Sigmoid colon (tissue), 7 donors: ENCODE data around the gene C2CD4C. TPM values are rescaled to one million over a fixed set of nuclear protein-coding genes. Genes with fewer than 3 reads are reported as not detected.
"Not testable (repeated sequence)": the region's sequence is repeated elsewhere in the genome, so short reads cannot be mapped to it uniquely, and the experiment has no call there.

Source experiments
- DNase-seq: peaks from one replicate; pipeline ENCODE4 v3.0.0-alpha.2; 2019
- H3K27ac ChIP-seq, 4 donors: fragments of 200-600 bp; sonication (generic); one replicate each; pipeline ENCODE4 v1.5.1; 2016 to 2019; ENCODE audit warnings: mild to moderate bottlenecking in 1 of 4
- H3K27me3 ChIP-seq, 3 donors: fragments of 200-600 bp; sonication (generic); one replicate each; pipeline ENCODE4 v1.5.1; 2019; ENCODE audit warnings: mild to moderate bottlenecking in 1 of 3
- H3K36me3 ChIP-seq, 4 donors: fragments of 200-600 bp; sonication (generic); one replicate each; pipeline ENCODE4 v1.5.1; 2016 to 2019
- H3K4me1 ChIP-seq, 4 donors: fragments of 200-600 bp; sonication (generic); one replicate each; pipeline ENCODE4 v1.5.1; 2017 to 2019
- H3K4me3 ChIP-seq, 4 donors: fragments of 200-600 bp; sonication (generic); one replicate each; pipeline ENCODE4 v1.5.1; 2017 to 2019; ENCODE audit warnings: mild to moderate bottlenecking in 2 of 4, moderate library complexity in 1 of 4
- H3K9me3 ChIP-seq, 4 donors: fragments of 200-600 bp in 3 of 4; sonication (generic) in 3 of 4; one replicate each; pipeline versions ENCODE4 v1.5.1 to v1.6.1; 2013 to 2019
- EP300 ChIP-seq, 4 donors: sonication (generic); formaldehyde crosslinking; IDR thresholded peaks; one replicate each; pipeline ENCODE4 v1.6.1; 2017; ENCODE audit warnings: antibody characterized with exemption in 4 of 4
- POLR2A ChIP-seq, 2 donors: fragments of 450-650 bp; IDR thresholded peaks; one replicate each; pipeline ENCODE4 v1.6.1; 2016; ENCODE audit warnings: antibody characterized with exemption in 2 of 2, mild to moderate bottlenecking in 2 of 2, moderate library complexity in 2 of 2
- POLR2AphosphoS5 ChIP-seq, 4 donors: sonication (generic); formaldehyde crosslinking; IDR thresholded peaks; one replicate each; pipeline ENCODE4 v1.6.1; 2017; ENCODE audit warnings: antibody characterized with exemption in 4 of 4
- WGBS, 2 donors: extraction: QIAGEN DNeasy Blood & Tissue Kit; methylation state at CpG; one replicate each; pipeline ENCODE4 v1.1.7; 2013; 5-methylcytosine and 5-hydroxymethylcytosine counted together
- intact Hi-C: fragments of 100-400 bp; cut with DNase I; formaldehyde crosslinking; loops from one replicate; pipeline ENCODE4 v1.15.1; 2023
- polyA plus RNA-seq, 3 donors: library from polyadenylated mRNA; stranded (reverse); fragments of 200-250 nt; gene quantifications; one replicate each; pipeline ENCODE4 v1.2.3, GENCODE V29; 2013
- total RNA-seq, 4 donors: library from RNA; depleted of rRNA; stranded (reverse); fragments of >200 nt; gene quantifications; one replicate each; pipeline ENCODE4 v1.1.0, GENCODE V29; 2016
- TF ChIP-seq, protein P1 (sequence below), 4 experiments: fragments of 450-650 bp in 3 of 4; fragments of 200-600 bp in 1 of 4; IDR thresholded peaks; one replicate each; pipeline ENCODE4 v1.5.1; 2016 to 2019; ENCODE audit warnings: antibody characterized with exemption in 4 of 4, mild to moderate bottlenecking in 3 of 4, moderate library complexity in 2 of 4
- donor health status: healthy with polysubstance abuse.
- donor health status: Bipolar disorder and iron deficiency.
- donor health status: healthy.

C2CD4C gene
- total and polyA plus RNA-seq, 7 donors = under 0.01 to 1.2 (median 0.76) TPM; not detected in 1

- TF ChIP-seq, protein P1, sequence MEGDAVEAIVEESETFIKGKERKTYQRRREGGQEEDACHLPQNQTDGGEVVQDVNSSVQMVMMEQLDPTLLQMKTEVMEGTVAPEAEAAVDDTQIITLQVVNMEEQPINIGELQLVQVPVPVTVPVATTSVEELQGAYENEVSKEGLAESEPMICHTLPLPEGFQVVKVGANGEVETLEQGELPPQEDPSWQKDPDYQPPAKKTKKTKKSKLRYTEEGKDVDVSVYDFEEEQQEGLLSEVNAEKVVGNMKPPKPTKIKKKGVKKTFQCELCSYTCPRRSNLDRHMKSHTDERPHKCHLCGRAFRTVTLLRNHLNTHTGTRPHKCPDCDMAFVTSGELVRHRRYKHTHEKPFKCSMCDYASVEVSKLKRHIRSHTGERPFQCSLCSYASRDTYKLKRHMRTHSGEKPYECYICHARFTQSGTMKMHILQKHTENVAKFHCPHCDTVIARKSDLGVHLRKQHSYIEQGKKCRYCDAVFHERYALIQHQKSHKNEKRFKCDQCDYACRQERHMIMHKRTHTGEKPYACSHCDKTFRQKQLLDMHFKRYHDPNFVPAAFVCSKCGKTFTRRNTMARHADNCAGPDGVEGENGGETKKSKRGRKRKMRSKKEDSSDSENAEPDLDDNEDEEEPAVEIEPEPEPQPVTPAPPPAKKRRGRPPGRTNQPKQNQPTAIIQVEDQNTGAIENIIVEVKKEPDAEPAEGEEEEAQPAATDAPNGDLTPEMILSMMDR (IDR thresholded peaks at IDR 0.05) = no peak
- TF ChIP-seq EP300 (IDR thresholded peaks at IDR 0.05) = no peak
- no peak for TF ChIP-seq POLR2A (IDR thresholded peaks at IDR 0.05)
- no peak for TF ChIP-seq POLR2AphosphoS5 (IDR thresholded peaks at IDR 0.05)
- Histone ChIP-seq H3K4me1 (peaks cover 0 to 13% (median 11%) of the 10 kb centered on the region in 4 donors), H3K27ac (no peak overlapping the region), H3K4me3 (no peak overlapping the region), H3K9me3 (no peaks in the 10 kb centered on the region), H3K36me3 (peaks cover 0 to 7% (median 0%) of the 10 kb centered on the region in 4 donors), H3K27me3 (peaks cover 12 to 34% (median 32%) of the 10 kb centered on the region in 3 donors)
- 67 to 82% methylated on average over 15 of the region's 15 CpGs for WGBS, 2 donors
- no peak for DNase-seq
- intact Hi-C loops = no loop called here
Measured at GRCh38 chr19:413756-414420, 4.9 kb upstream of the C2CD4C start.

DNA sequence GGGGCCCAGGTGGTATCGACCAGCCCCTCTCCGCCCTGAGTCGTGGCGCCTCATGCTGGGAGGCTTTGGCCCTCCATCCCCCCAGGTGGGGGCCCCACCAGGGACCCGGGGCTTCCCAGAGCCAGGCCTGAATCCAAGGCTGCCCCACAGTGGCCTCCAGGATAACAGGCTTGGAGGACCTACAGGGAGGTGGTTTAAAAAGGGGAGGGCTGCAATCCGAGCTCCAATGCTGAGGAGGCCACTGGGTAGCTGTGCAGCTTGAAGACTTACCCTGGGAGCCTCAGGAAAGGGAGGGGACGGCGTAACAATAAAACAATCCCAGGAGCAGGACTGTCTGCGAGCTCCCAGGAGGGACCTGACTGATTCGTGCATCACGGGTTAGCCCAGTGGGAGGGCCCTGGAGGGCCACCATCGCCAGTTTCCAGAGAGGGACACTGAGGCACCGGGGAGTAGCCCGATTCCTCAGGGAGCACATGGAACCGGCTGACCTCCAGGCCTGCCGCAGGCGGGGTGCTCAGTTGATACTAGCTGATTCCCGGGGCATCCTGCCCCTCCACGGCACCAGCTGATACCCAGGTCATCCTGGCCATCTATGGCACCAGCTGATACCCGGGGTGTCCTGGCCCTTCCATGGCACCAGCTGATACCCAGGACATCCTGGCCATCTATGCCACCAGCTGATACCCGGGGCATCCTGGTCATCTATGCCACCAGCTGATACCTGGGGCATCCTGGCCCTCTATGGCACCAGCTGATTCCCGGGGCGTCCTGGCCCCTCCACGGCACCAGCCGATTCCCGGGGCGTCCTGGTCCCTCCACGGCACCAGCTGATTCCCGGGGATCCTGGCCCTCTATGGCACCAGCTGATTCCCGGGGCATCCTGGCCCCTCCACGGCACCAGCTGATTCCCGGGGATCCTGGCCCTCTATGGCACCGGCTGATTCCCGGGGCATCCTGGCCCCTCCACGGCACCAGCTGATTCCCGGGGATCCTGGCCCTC is 3.7 kb upstream of the C2CD4C start:
- Histone ChIP-seq H3K27ac (no peak overlapping the region), H3K4me3 (no peak overlapping the region), H3K27me3 (peaks cover 25 to 46% (median 44%) of the 10 kb centered on the region in 3 donors), H3K9me3 (no peaks in the 10 kb centered on the region), H3K36me3 (peaks cover 0 to 7% (median 0%) of the 10 kb centered on the region in 4 donors), H3K4me1 (peaks cover 0 to 24% (median 21%) of the 10 kb centered on the region in 4 donors)
- WGBS, 2 donors = 49 to 54% methylated on average over 36 of the region's 36 CpGs
- DNase-seq = no peak
- TF ChIP-seq POLR2AphosphoS5 (IDR thresholded peaks at IDR 0.05) = no peak
- TF ChIP-seq POLR2A (IDR thresholded peaks at IDR 0.05) = no peak
- no peak for TF ChIP-seq EP300 (IDR thresholded peaks at IDR 0.05)
- TF ChIP-seq, protein P1 (IDR thresholded peaks at IDR 0.05) = no peak
- intact Hi-C loops = no loop called here

GRCh38 chr19:411723-412355 is 2.9 kb upstream of the C2CD4C start:
- intact Hi-C loops = no loop called here
- DNase-seq = no peak
- Histone ChIP-seq H3K9me3 (no peaks in the 10 kb centered on the region), H3K4me3 (no peak overlapping the region), H3K27ac (no peak overlapping the region), H3K36me3 (peaks cover 0 to 4% (median 0%) of the 10 kb centered on the region in 4 donors), H3K27me3 (peaks cover 28 to 54% (median 53%) of the 10 kb centered on the region in 3 donors), H3K4me1 (peaks cover 0 to 24% (median 21%) of the 10 kb centered on the region in 4 donors)
- TF ChIP-seq POLR2AphosphoS5 (IDR thresholded peaks at IDR 0.05) (no peak), EP300 (IDR thresholded peaks at IDR 0.05) (no peak), POLR2A (IDR thresholded peaks at IDR 0.05) (no peak)
- TF ChIP-seq, protein P1 (IDR thresholded peaks at IDR 0.05) = no peak
- 24 to 48% methylated on average over 13 of the region's 13 CpGs for WGBS, 2 donors

GRCh38 chr19:411121-411722 is 2.3 kb upstream of the C2CD4C start:
- H3K9me3 ChIP-seq, intact Hi-C loops, H3K4me3 ChIP-seq, DNase-seq, H3K36me3 ChIP-seq, H3K27ac ChIP-seq: not testable (repeated sequence)
- 87 to 92% methylated on average over 22 of the region's 22 CpGs for WGBS, 2 donors
- Histone ChIP-seq H3K4me1 (peaks cover 0 to 24% (median 21%) of the 10 kb centered on the region in 4 donors), H3K27me3 (peaks cover 28 to 60% (median 58%) of the 10 kb centered on the region in 3 donors)
